ENCODE measurements around the gene UBE2G2.
"Not testable (repeated sequence)": the region's sequence is repeated elsewhere in the genome, so short reads cannot be mapped to it uniquely, and the experiment has no call there.

Gene UBE2G2

GRCh38 chr21:44840771-44841170, 39.2 kb upstream of the UBE2G2 start:
- no peaks in the 10 kb centered on the region for H3K27me3 Mint-ChIP-seq
- no peak overlapping the region for H3K4me3 Mint-ChIP-seq

GRCh38 chr21:44838951-44839350, 37.3 kb upstream of the UBE2G2 start:
- no peaks in the 10 kb centered on the region for H3K27me3 Mint-ChIP-seq
- H3K4me1 Mint-ChIP-seq (ENCODE audit: low read depth): no peaks in the 10 kb centered on the region
- H3K4me3 Mint-ChIP-seq: no peak overlapping the region
- no peak overlapping the region for H3K27ac Mint-ChIP-seq
- H3K9me3 Mint-ChIP-seq: no peaks in the 10 kb centered on the region
- no peaks in the 10 kb centered on the region for H3K36me3 Mint-ChIP-seq (ENCODE audit: low read depth)

More at GRCh38 chr21:44840771-44841170, 39.2 kb upstream of the UBE2G2 start:
- Mint-ChIP-seq H3K4me1 (ENCODE audit: low read depth) (peaks cover 7% of the 10 kb centered on the region), H3K27ac (no peak overlapping the region), H3K9me3 (no peaks in the 10 kb centered on the region), H3K36me3 (ENCODE audit: low read depth) (no peaks in the 10 kb centered on the region)

- Mint-ChIP-seq H3K4me3 (no peak overlapping the region), H3K27me3 (no peaks in the 10 kb centered on the region), H3K4me1 (ENCODE audit: low read depth) (no peaks in the 10 kb centered on the region), H3K9me3 (no peaks in the 10 kb centered on the region), H3K27ac (no peak overlapping the region), H3K36me3 (ENCODE audit: low read depth) (no peaks in the 10 kb centered on the region)
Measured at GRCh38 chr21:44838039-44838895, 36.6 kb upstream of the UBE2G2 start.

GRCh38 chr21:44837537-44837936, 35.9 kb upstream of the UBE2G2 start:
- Mint-ChIP-seq H3K36me3 (ENCODE audit: low read depth) (no peaks in the 10 kb centered on the region), H3K27me3 (no peaks in the 10 kb centered on the region), H3K4me1 (ENCODE audit: low read depth) (no peaks in the 10 kb centered on the region), H3K27ac (no peak overlapping the region), H3K9me3 (no peaks in the 10 kb centered on the region), H3K4me3 (no peak overlapping the region)

- H3K27me3 Mint-ChIP-seq: no peaks in the 10 kb centered on the region
- no peak overlapping the region for H3K4me3 Mint-ChIP-seq
- H3K9me3 Mint-ChIP-seq: no peaks in the 10 kb centered on the region
- no peaks in the 10 kb centered on the region for H3K4me1 Mint-ChIP-seq (ENCODE audit: low read depth)
- H3K36me3 Mint-ChIP-seq (ENCODE audit: low read depth): no peaks in the 10 kb centered on the region
- H3K27ac Mint-ChIP-seq: no peak overlapping the region
Measured at GRCh38 chr21:44836666-44837471, 35.2 kb upstream of the UBE2G2 start.

GRCh38 chr21:44836349-44836665, 34.7 kb upstream of the UBE2G2 start:
- H3K9me3 Mint-ChIP-seq: no peaks in the 10 kb centered on the region
- H3K36me3 Mint-ChIP-seq (ENCODE audit: low read depth): no peaks in the 10 kb centered on the region
- H3K4me3 Mint-ChIP-seq: no peak overlapping the region
- no peaks in the 10 kb centered on the region for H3K27me3 Mint-ChIP-seq
- no peak overlapping the region for H3K27ac Mint-ChIP-seq
- H3K4me1 Mint-ChIP-seq (ENCODE audit: low read depth): peaks cover 2% of the 10 kb centered on the region

GRCh38 chr21:44835647-44835973, 34.0 kb upstream of the UBE2G2 start:
- Mint-ChIP-seq H3K9me3 (no peaks in the 10 kb centered on the region), H3K27ac (no peak overlapping the region), H3K4me1 (ENCODE audit: low read depth) (peaks cover 7% of the 10 kb centered on the region), H3K4me3 (no peak overlapping the region), H3K36me3 (ENCODE audit: low read depth) (no peaks in the 10 kb centered on the region), H3K27me3 (no peaks in the 10 kb centered on the region)

- Mint-ChIP-seq H3K27me3 (no peaks in the 10 kb centered on the region), H3K4me3 (no peak overlapping the region), H3K36me3 (ENCODE audit: low read depth) (no peaks in the 10 kb centered on the region), H3K9me3 (no peaks in the 10 kb centered on the region), H3K4me1 (ENCODE audit: low read depth) (peaks cover 12% of the 10 kb centered on the region), H3K27ac (no peak overlapping the region)
Measured at GRCh38 chr21:44834951-44835646, 33.5 kb upstream of the UBE2G2 start.

GRCh38 chr21:44834231-44834950, 32.8 kb upstream of the UBE2G2 start:
- Mint-ChIP-seq H3K27ac (no peak overlapping the region), H3K9me3 (no peaks in the 10 kb centered on the region), H3K4me1 (ENCODE audit: low read depth) (peaks cover 19% of the 10 kb centered on the region), H3K36me3 (ENCODE audit: low read depth) (no peaks in the 10 kb centered on the region), H3K27me3 (no peaks in the 10 kb centered on the region), H3K4me3 (no peak overlapping the region)

- Mint-ChIP-seq H3K4me3 (no peak overlapping the region), H3K9me3 (peaks cover 7% of the 10 kb centered on the region), H3K4me1 (ENCODE audit: low read depth) (peaks cover 27% of the 10 kb centered on the region), H3K27me3 (no peaks in the 10 kb centered on the region), H3K36me3 (ENCODE audit: low read depth) (peaks cover 2% of the 10 kb centered on the region), H3K27ac (no peak overlapping the region)
Measured at GRCh38 chr21:44833663-44834062, 32.0 kb upstream of the UBE2G2 start.

GRCh38 chr21:44832516-44833255, 31.1 kb upstream of the UBE2G2 start:
- H3K36me3 Mint-ChIP-seq (ENCODE audit: low read depth): peaks cover 11% of the 10 kb centered on the region
- H3K27ac Mint-ChIP-seq, H3K27me3 Mint-ChIP-seq, H3K4me3 Mint-ChIP-seq: not testable (repeated sequence)
- peaks cover 33% of the 10 kb centered on the region for H3K4me1 Mint-ChIP-seq (ENCODE audit: low read depth)
- peaks cover 17% of the 10 kb centered on the region for H3K9me3 Mint-ChIP-seq

GRCh38 chr21:44831227-44831860, 29.7 kb upstream of the UBE2G2 start:
- peaks cover 11% of the 10 kb centered on the region for H3K36me3 Mint-ChIP-seq (ENCODE audit: low read depth)
- no peak overlapping the region for H3K27ac Mint-ChIP-seq
- H3K27me3 Mint-ChIP-seq: no peaks in the 10 kb centered on the region
- H3K4me1 Mint-ChIP-seq (ENCODE audit: low read depth): peaks cover 33% of the 10 kb centered on the region
- H3K9me3 Mint-ChIP-seq: peaks cover 25% of the 10 kb centered on the region
- H3K4me3 Mint-ChIP-seq: no peak overlapping the region

- H3K9me3 Mint-ChIP-seq: peaks cover 25% of the 10 kb centered on the region
Measured at GRCh38 chr21:44829507-44830092, 28.0 kb upstream of the UBE2G2 start.

More at GRCh38 chr21:44829507-44830092, 28.0 kb upstream of the UBE2G2 start:
- H3K27me3 Mint-ChIP-seq: no peaks in the 10 kb centered on the region
- peaks cover 33% of the 10 kb centered on the region for H3K4me1 Mint-ChIP-seq (ENCODE audit: low read depth)
- peak overlapping the region; percentile 81 for H3K27ac Mint-ChIP-seq
- peaks cover 11% of the 10 kb centered on the region for H3K36me3 Mint-ChIP-seq (ENCODE audit: low read depth)
- no peak overlapping the region for H3K4me3 Mint-ChIP-seq
